ENCODE measurements around the gene EFHD1. TPM values are rescaled to one million over a fixed set of nuclear protein-coding genes. Genes with fewer than 3 reads are reported as not detected.

EFHD1 gene
- total and polyA plus RNA-seq, 2 donors (not counting 1 experiment from before 2014, with no cell fraction given) = not detected

GRCh38 chr2:232637866-232638583 lies 4.6 kb downstream of the EFHD1 start:
- ChIA-PET POLR2A (no interaction called here), CTCF (no interaction called here)
- Histone ChIP-seq H3K4me1 (ENCODE audit: control insufficient read depth in 2 of 2, insufficient read depth in 2 of 2, low read length in 2 of 2) (peaks cover 13 to 16% of the 10 kb centered on the region in 2 donors), H3K4me3 (ENCODE audit: control extremely low read depth in 1 of 5, extremely low read depth in 1 of 5, insufficient read depth in 1 of 5, low read depth in 2 of 5, low read length in 4 of 5) (no peak overlapping the region), H3K27ac (ENCODE audit: low read length in 2 of 2) (no peak overlapping the region), H3K9me3 (ENCODE audit: control extremely low read depth in 1 of 3, control insufficient read depth in 2 of 3, insufficient read depth in 1 of 3, low read length in 2 of 3) (peaks cover 0 to 4% (median 0%) of the 10 kb centered on the region in 3 donors), H3K36me3 (replicated peaks in 1 of 2; ENCODE audit: control extremely low read depth in 1 of 2, control insufficient read depth in 1 of 2, extremely low read depth in 1 of 2, insufficient read depth in 2 of 2, low read length in 1 of 2) (no peaks in the 10 kb centered on the region), H3K27me3 (replicated peaks in 1 of 4; ENCODE audit: control extremely low read depth in 1 of 4, control insufficient read depth in 3 of 4, insufficient read depth in 4 of 4, low read length in 3 of 4) (peaks cover 0 to 32% (median 11%) of the 10 kb centered on the region in 4 experiments), H3K79me2 (ENCODE audit: control insufficient read depth, insufficient read depth, low read length) (no peaks in the 10 kb centered on the region), H3K9ac (ENCODE audit: low read length) (no peak overlapping the region), H4K20me1 (ENCODE audit: control insufficient read depth, insufficient read depth, low read length, poor library complexity, severe bottlenecking) (no peaks in the 10 kb centered on the region), H3K4me2 (replicated peaks; ENCODE audit: low read depth, low read length, poor library complexity, severe bottlenecking) (no peak overlapping the region), H2AFZ (ENCODE audit: insufficient read depth, low read depth, low read length, poor library complexity, severe bottlenecking) (no peak overlapping the region)
- Mint-ChIP-seq H3K27me3 (peaks cover 44% of the 10 kb centered on the region), H3K9me3 (ENCODE audit: insufficient read depth) (no peaks in the 10 kb centered on the region), H3K27ac (no peak overlapping the region), H3K4me3 (no peak overlapping the region), H3K4me1 (no peaks in the 10 kb centered on the region)
- TF ChIP-seq EZH2 (IDR thresholded peaks at IDR 0.05; ENCODE audit: borderline replicate concordance, insufficient read depth, low read depth, low read length, poor library complexity, severe bottlenecking) (no peak), CTCF (IDR thresholded peaks at IDR 0.05) (no peak)
- 78% methylated on average over 6 of the region's 11 CpGs for WGBS (ENCODE audit: insufficient coverage)
- ATAC-seq (ENCODE audit: low read depth) (no peak), DNase-seq (no peak)
- intact Hi-C loops (cut with micrococcal nuclease) = no loop called here

- Histone ChIP-seq H2AFZ (ENCODE audit: insufficient read depth, low read depth, low read length, poor library complexity, severe bottlenecking) (no peak overlapping the region), H3K27ac (ENCODE audit: low read length in 2 of 2) (no peak overlapping the region), H3K36me3 (replicated peaks in 1 of 2; ENCODE audit: control extremely low read depth in 1 of 2, control insufficient read depth in 1 of 2, extremely low read depth in 1 of 2, insufficient read depth in 2 of 2, low read length in 1 of 2) (no peaks in the 10 kb centered on the region), H4K20me1 (ENCODE audit: control insufficient read depth, insufficient read depth, low read length, poor library complexity, severe bottlenecking) (no peaks in the 10 kb centered on the region), H3K9me3 (ENCODE audit: control extremely low read depth in 1 of 3, control insufficient read depth in 2 of 3, insufficient read depth in 1 of 3, low read length in 2 of 3) (no peaks in the 10 kb centered on the region), H3K4me2 (replicated peaks; ENCODE audit: low read depth, low read length, poor library complexity, severe bottlenecking) (no peak overlapping the region), H3K4me1 (ENCODE audit: control insufficient read depth in 2 of 2, insufficient read depth in 2 of 2, low read length in 2 of 2) (no peaks in the 10 kb centered on the region), H3K4me3 (ENCODE audit: control extremely low read depth in 1 of 5, extremely low read depth in 1 of 5, insufficient read depth in 1 of 5, low read depth in 2 of 5, low read length in 4 of 5) (no peak overlapping the region), H3K9ac (ENCODE audit: low read length) (no peak overlapping the region), H3K27me3 (replicated peaks in 1 of 4; ENCODE audit: control extremely low read depth in 1 of 4, control insufficient read depth in 3 of 4, insufficient read depth in 4 of 4, low read length in 3 of 4) (peaks cover 0 to 10% (median 0%) of the 10 kb centered on the region in 4 experiments), H3K79me2 (ENCODE audit: control insufficient read depth, insufficient read depth, low read length) (no peaks in the 10 kb centered on the region)
- CTCF ChIA-PET = no interaction called here
- DNase-seq = no peak
- WGBS (ENCODE audit: insufficient coverage) = 97% methylated on average over 9 of the region's 11 CpGs
- ATAC-seq (ENCODE audit: low read depth) = no peak
- Mint-ChIP-seq H3K4me3 (no peak overlapping the region), H3K9me3 (ENCODE audit: insufficient read depth) (no peaks in the 10 kb centered on the region), H3K27ac (no peak overlapping the region), H3K4me1 (no peaks in the 10 kb centered on the region), H3K27me3 (peaks cover 28% of the 10 kb centered on the region)
- no peak for TF ChIP-seq CTCF (IDR thresholded peaks at IDR 0.05)
- TF ChIP-seq EZH2 (IDR thresholded peaks at IDR 0.05; ENCODE audit: borderline replicate concordance, insufficient read depth, low read depth, low read length, poor library complexity, severe bottlenecking) = no peak
- POLR2A ChIA-PET = no interaction called here
- intact Hi-C loops (cut with micrococcal nuclease) = no loop called here
These were observed 7.9 kb downstream of the EFHD1 start for GRCh38 chr2:232641153-232641848.
